ENCODE data around the gene KRT78.

Gene KRT78

DNA sequence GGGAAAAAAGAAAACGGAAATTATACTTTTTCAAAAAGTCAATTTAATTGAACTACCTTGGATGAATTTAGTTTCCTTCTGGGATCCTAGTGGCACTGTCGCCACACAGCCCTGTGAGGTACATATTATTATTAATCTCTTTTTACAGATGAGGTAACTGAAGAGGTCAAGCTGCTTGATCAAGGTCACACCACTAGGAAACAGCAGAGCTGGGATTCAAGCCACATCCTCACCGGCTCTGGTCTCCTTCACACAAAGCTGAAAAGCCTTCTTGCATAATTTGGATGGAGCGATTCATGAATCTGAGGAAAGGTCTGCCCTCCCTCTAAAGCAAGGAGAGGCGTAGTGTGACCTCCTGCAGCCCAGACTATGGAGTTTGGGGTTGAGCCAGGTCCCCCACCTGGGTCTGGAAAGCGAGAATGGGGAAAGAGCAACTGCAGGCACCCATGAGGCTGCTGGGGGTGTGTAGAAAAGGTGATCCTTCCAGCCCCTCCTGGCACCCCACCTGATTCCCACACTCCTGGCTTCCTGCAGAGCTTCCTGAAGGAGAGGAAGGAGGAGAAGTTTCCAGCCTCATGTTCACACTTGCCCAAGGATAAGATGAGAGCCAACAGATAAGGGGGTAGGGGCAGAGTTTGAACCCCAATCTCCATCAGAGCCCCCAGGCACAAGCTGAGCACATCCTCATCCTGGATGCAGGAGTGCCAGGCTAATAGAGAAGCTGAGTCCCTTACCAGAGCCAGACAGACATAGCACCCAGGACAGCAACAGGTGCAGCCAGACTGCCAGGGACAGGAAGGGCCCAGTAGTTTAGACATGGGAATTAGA, 10.8 kb downstream of the KRT78 start:
- no peak for DNase-seq

DNA sequence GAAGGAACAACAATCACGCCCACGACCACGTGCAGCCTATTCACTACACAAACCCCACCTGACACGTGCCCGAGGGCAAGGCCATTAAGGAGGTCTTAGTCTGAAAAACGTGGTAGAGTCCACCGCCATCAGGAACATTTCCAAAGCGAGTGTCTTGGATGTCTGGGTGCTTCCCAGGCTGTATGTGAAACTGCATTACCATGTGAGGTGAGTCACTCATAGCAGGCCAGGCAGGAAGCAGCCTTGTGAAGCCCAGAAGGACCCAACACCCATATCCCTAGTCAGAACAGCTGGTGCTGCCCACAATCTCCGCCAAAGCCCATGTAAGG, 11.4 kb downstream of the KRT78 start:
- DNase-seq, result peak; percentile 15

DNA sequence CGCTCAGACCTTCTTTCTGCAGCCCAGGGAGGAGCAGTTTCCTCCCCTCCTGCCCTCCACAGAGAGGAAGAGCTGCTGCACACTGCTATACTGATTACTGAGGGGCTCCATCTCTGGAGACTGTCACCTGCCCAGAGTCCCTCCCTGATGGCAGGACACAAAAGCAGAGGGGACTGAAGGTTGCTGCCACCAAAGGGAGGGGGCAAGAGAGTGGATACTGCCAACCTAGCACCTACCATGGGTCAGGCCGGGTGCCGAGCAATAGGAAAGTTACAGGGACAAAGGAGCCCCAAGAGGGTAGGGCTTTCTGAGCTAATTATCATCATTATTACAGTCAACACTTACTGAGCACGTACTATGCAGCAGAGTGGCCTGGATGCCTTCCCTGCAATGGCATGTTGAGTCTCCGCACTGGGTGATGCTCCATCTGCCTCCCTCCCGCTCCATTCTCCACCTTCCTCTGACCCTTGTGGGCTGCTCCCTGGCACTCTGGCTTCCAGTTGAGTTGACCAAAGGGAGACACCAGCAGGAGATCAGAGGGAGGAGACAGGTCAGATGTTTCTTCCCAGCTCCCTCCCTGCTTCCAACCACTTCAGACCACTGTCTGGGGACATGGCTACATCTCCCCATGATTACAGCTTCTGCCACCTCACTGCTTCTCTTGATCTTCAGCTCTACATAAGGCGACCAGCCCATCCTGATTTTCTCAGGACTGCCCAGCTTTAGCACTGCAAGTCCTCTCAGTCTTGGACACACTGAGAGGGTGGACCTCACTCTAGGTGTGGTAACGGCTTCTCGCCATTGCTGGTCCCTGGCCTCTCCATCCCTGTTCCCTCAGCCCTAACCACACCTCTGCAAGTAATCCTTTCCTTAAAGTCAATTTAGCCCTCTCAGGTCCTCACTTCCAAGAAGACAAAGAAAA, 12.0 kb downstream of the KRT78 start:
- no peak for DNase-seq

DNA sequence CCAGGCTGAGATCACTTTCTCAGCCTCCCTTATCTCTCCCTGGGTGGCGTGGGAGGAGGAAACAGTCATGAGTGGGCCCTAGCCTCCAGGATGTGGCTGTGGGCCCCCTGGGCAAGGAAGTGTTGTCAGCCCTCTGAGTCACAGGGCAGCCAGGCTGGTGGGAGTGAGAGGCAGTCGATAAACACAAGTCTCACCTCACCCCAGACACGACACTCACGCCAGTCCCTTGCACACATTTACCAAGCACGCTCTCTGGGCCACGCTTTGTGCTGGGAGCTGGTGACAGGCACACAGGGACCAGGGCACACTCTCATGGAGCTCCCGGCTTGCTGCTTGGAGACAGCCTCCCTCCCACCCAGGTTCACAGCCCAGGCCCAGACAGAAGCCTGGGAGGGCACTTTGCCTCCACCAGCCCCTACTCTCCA, 12.7 kb downstream of the KRT78 start:
- peak; percentile 62 for DNase-seq

DNA sequence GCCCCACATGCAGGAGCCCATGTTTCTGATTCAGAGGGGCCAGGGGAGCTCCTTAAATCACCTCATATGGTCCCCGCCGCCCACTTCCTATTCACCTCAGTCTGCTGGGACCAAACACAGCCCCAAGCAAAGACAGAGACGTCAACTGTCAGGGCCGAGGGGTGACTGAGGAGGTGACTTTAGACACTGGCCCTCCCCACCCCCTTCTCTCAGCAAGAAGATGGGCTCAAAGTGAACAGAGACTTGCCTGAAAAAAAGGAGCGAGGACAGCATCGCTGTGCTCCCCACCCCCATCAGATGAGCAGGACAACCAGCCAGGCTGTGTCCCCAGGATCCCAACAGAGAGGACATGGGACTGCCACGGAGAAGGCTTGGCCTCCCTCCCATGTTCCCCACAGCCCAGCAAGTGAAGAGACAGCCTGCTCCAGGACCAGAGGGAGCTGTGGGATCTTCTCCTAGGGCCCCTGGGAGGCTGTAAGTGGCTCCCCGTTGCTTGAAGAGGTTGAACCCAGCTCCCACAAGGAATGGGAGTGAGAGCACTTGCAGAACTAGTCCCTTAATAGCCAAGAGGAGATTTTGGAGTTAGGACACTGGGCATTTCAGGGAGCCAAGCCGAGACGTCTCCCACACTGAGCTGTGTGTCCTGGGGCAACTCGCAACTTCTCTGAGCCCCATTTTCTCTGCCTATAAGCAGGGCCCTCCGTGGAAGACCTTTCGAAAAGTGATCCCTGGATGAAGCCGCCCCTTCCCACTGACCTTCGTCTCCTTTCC, 13.3 kb downstream of the KRT78 start:
- no peak for DNase-seq

DNA sequence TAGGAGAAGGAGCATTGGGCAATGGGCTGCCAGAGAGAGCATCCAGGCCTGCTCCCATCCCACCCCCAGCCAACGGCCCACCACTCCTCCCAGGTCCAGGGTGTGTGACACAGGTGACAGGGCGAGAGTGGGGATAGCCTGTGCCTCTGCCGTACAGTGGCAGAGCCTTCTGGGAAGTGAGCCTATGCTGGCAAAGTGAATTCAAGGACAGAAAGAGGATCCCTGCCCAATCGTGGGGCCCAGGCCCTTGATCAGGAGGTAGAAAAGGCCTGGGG, 14.1 kb downstream of the KRT78 start:
- no peak for DNase-seq

DNA sequence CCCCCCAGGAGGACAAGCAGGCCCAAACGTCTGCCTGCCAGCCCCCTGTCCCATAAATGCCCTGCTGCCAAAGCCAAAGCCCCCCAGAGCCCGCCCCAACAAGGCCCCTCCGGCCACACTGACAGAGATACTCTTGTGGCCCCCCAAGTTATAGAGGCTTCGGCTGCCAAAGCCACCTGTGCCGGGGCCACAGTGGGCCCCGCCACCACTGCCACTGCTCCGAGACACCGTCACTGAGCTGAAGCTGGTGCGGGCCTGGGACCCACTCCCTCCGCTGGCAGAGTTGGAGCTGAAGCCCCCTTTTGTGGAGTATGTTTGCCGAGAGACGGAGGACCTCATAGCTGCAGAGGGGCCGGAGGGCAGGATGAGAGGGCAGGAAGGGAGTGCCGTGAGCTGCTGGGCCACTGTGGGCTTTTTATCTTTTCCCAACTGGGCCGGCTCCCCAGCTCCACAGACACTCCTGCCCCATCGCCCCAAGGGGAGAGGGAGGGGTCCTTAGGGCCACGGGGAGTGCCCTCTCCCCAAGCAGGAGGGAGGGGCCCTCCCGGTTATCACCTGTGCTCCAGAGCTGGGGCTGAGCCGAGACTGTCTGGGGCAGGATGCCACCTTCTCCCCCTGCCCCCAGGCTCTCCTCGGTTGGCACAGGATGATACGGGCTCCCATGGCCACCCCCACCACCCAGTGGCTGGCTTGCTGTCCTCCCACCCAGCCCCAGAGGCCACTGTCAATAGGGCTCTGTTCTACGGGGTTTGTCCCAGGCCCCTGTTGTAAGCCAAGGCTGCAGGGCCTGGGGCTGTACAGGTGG, 14.7 kb downstream of the KRT78 start, which contains the start of gene KRT79:
Gene KRT79 (minus strand): TSS at position 390 of the 805 bp plus-strand sequence. CDS start 51 bp downstream, at position 339.
- DNase-seq, result no peak

DNA sequence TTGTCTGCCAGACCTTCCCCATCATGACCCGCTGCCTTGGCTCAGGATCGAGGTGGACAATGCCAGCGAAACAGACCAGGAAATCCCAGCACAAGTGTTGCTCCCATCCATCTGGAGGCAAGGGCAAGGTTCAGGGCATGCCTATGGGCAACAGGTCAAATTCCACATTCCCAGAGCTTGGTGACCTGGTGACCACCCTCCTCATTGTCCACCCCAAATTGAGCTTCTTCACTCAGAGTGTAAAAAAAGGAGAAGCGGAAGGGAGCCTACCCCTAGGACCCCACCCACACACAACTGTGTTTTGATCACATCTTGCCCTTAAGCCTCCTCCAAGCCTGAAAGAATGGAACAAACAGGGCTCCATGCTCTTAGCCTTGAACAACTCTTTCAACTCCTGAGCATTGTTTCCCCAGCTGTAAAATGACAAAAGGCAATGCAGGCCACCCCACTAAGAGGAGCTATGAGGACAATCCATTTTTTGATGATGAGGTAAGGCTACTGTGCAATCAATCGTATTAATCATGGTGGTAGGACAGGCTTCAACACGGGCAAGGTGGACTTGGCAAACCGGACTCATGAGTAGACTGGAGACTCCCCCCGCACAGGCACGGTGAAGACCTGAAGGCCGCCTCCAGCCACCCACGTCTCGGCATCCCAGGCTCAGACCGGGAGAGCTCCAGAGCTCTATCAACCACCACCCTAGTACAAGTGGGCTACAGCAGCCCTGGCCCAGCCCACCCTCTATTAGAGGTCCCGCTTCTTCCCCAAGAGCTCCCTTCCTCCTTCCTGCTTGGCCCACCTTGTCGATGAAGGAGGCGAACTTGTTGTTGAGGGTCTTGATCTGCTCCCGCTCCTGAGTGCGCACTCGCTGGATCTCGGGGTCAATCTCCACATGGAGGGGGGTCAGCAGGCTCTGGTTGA, 15.5 kb downstream of the KRT78 start:
- DNase-seq, result no peak

DNA sequence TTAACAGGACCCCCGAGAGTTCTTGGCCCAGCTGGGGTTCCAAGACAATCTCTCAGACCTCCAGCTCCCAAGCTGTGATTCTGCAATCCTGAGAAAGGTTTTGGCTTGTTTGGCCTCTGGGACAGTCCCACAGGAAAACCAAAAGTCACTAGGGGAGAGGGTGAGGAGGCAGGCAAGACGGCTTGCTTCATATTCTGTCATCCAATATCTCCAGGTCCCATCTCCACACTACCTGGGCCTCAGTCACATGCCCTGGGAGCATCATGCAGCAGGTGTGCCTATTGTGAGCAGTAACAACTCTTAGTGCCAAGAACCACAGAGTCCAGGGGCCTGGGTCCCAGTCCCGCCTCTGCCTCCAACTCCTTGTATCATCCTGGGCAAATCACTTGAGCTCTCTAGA, 16.3 kb downstream of the KRT78 start:
- no peak for DNase-seq

DNA sequence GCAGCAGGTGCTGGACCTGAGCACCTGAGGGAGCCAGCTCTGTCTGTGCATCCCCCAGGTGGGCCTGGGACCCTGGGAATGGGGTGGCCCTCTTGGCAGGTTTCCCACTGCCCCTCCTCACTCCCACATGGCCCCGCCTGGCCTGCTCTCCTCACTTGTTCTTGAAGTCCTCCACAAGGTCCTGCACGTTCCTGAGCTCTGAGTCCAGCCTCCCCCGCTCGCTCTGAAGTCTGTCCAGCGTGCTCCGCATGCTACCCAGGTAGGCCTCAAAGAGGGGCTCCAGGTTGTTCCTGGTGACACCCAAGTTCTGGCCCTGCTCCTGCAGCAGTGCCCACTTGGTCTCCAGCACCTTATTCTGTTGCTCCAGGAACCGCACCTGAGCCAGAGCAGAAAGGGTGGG, 17.5 kb downstream of the KRT78 start:
- no peak for DNase-seq

DNA sequence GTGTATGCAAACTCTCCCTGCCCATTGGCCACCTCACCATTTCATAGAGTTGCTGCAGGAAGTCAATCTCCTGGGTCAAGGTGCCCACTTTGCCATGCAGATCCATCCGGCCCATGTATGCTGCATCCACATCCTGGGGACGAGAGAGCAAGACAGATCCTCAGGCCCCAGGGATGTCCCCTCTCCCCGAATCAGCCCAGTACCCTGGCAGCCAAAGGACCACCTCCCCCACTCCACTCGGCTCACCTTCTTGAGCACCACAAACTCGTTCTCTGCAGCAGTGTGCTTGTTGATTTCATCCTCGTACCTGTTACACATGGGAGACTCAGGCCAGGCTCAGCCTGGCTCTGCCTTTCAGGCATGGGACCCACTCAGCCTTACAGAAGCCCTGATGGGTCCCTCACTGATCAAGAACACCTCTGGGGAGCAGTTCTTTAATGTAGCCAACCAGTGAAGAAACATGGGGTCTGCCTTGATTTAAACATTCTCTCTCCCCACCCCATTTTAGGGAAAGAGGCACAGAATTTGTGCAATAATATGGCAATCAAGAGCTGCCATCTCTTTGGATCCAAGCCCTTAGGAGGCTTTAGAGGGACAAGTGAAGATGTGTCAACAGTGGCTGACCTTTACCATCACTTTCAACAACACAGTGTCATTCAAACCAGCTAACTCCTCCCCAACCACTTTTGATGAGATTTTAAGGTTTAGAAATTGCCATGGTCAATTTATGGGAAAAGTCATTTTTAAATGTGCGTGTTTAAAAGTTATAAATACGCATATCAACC, 18.6 kb downstream of the KRT78 start:
- DNase-seq, result no peak

DNA sequence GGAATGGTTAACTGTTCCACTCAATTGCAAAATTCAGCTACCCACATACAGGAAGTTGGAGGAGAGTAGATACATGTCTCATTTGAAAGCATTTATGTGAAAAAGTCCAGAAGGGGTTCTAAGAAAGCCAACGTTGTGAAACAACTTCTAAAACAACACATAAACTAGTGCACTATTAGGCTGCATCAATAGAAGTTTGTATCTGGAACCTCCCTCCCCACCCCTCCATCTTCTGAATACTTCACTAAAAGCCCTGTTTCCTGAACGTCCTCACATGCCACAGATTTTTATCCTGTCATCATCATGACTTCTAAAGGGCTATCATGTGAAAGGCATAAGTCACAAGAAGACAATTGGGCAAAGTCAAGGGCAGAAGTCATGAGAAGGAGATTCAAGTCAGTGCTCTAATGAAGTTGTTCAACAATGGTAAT, 20.2 kb downstream of the KRT78 start:
- DNase-seq, result no peak

DNA sequence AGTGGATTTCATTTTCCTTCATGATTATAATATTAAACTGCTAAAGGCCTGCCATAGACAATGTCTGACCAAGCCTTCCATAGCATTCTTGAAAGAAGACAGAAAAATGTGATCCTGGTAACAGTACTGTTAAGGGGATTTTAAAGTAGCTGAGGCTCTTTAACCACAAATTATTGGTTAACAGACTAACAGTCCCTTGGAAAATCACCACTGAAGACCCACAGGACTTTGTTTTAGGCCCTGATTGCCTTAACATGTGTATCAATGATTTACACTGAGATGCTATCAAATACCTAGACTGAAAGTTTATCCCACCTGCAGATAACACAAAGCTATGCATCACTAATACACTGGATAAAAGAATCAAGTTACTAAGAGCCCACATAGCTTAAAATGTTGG, 20.6 kb downstream of the KRT78 start:
- no peak for DNase-seq

DNA sequence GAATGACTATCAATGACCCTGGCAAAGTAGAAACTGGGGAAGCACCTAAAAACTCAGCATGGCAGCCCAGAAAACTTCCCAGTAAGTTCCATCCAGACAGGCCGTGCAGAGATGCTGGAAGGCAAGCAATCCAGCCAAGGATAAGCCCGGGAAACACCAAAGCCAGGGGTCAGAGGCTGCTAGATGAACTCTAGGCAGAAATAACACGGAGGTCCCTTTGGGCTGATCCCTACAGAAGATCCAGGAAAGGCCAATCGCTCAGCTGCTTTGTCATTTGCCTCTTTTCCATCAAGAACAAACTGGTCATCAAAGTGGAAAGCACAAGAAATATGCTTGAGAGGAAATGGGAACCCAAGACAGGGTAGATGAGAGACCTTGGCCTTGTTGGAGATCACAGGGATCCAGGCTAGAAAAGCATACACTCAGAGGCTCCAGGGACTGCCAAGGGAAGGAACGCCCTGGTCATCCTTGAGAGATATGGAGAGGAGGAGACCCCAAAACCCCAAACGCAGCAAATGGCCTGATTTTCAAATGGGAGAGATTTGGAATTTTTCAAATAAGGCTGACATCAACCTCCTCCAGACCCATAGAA, 21.2 kb downstream of the KRT78 start:
- no peak for DNase-seq

DNA sequence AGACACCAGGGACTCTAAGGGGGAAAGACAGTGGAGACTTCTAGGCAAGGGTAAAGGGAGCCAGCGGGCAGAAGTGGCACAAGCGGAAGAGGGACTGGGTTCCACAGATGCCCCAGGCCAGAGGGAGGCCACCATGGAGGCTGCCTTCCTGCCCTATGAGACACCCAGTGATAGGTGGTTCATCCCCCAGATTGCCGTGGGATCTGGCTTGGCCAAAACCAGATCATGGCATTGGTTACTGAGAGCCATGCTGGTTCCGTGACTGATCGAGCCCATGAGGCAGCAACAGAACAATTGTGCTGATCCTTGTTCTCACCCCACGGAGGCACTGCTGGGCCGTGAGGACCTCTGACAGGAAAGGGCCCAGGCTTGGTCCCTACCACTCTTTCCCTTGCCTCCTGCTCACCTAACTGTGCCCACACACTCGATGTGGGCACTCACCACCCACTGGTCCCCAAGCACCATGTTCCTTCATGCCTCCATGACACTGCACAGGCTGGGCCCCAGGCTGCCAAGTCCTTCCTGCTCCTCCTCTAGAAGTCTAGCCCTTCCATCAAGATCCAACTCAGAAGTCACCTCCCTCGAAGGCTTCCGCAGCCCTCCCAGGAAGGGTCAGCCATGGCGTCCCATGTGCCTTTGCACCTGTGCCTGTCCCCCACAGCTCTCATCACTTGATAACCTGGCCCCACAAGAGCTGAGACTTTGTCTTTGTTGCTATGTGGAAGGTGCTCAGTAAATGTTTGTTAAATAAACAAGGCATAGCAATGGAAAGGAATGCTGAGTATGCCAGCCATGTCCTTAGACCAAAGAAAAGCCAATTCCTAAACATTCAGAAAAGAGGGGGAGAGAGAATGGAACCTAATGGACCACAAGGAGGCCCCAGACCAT, 21.9 kb downstream of the KRT78 start:
- DNase-seq, result no peak

DNA sequence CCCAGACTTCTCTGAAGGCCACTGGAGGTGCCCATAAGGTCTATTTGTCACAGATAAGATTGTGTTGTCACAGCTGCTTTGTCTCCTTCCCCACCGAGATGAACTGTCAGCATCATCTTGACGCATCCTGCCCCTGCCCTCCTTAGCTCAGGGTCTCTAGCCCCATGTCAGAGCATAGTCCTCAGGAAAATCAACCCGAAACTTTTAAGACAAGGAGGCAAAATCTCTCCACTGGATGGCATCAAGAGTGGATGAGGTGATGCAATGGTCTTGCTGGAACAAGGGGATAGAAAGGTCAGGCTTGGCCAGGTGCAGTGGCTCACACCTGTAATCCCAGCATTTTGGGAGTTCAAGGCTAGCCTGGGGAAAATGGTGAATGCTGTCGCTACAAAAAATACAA, 22.8 kb downstream of the KRT78 start:
- DNase-seq, result no peak

DNA sequence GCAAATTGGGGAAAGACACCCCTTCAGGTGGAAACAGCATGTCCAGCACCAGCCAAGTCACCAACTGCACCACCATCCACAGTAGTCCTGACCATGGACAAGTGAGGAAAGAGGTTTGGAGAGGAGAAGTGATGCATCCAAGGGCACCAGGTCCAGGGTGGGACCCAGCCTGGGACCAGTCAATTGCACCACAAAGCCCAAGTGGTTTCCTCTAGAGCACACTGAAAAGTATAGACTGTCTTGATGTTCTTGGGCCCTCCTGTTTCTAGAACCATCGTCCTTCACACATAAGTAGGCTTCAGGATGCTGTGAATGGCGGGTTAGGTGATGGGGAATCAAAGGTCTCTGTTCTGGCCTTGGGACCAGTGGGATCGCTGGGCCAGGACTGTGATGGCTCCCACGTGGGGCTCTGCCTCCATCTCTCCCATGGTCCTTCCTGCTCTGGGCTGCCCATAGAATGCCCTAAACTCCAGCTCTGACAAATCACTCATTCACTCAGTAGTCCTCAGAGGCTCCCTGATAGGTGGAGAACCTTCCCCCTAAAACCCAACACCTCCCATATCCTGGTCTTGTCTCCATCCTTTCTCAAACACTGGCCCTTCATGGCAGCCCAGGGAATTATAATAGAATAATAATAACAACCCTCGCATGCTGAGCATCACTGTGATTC, 23.9 kb downstream of the KRT78 start:
- DNase-seq, result no peak

DNA sequence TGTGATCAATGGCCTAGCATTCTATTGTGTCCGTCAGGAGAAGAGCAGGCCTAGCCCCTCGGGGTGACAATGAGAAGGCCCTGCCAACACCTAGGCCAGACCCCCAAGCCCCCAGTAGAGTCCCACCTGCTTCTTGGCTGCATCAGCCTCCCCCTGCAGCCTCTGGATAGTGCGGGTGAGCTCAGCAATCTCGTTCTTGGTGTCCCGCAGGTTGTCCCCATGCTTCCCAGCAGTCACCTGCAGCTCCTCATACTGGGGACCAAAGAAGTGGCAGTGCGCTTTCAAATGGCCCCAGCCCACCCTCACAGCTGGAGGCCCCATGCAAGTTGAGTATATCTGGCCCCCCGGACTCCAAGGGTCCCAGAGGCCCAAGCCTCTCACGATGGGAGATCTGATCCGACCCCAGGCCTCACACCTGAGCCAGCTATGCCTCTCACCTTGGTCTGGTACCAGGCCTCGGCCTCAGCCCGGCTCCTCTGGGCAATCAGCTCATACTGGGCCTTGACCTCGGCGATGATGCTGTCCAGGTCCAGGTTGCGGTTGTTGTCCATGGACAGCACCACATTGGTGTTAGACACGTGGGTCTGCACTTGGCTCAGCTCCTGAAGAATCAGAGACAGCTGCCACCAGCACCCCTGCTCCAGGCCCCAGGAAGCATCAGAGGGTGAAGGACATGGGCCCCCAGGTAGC, 24.9 kb downstream of the KRT78 start:
- DNase-seq, result no peak

All from activated CD4-positive, alpha-beta T cell treated with anti-CD3 and anti-CD28 coated beads, Interleukin-10, Interleukin-2, amounts not matched to agents 100 ng/mL and 50 ng/mL, durations not matched to agents 16 hours and 8 hours (primary cell).